ENCODE data around the gene PFN1. TPM values are rescaled to one million over a fixed set of nuclear protein-coding genes. Genes with fewer than 3 reads are reported as not detected.
A peak's percentile ranks its signal among the peaks of the same experiment; 100 is the strongest.
"Not testable (repeated sequence)": the region's sequence is repeated elsewhere in the genome, so short reads cannot be mapped to it uniquely, and the experiment has no call there.

Gene PFN1
- total and polyA plus RNA-seq, 9 of the 15 experiments (the other 6 are each of a cell fraction or from before 2014, with no cell fraction given) = 60.5 to 1,479 (median 456) TPM

DNA sequence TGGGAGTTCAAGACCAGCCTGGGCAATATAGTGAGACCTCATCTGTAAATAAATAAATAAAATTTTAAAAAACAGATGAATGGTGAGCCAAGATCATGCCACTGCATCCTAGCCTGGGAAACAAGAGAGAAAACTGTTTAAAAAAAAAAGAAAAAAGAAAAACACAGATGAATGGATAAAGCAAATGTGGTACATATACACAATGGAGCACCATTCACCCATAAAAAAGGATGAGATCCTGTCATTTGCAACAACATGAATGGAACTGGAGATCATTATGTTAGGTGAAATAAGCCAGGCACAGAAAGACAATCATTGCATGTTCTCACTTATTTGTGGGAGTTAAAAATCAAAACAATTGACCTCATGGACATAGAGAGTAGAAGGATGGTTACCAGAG, 41.7 kb downstream of the PFN1 start:
- H3K27ac ChIP-seq (ENCODE audit: extremely low read depth, low read depth, low read length); H2AFZ ChIP-seq (ENCODE audit: low read depth, low read length); H3K4me3 ChIP-seq; H3K27me3 ChIP-seq (ENCODE audit: control insufficient read depth in 2 of 2, insufficient read depth in 2 of 2, low read length in 2 of 2); BruUV-seq (replicated peaks); ATAC-seq; H3K9me1 ChIP-seq (ENCODE audit: control insufficient read depth, insufficient read depth, low read length); H4K20me1 ChIP-seq (replicated peaks; ENCODE audit: control insufficient read depth, insufficient read depth, low read length); H3K9me3 ChIP-seq (replicated peaks; ENCODE audit: control insufficient read depth, insufficient read depth, low read depth, low read length); CTCF ChIA-PET (ENCODE audit: low intra/inter-chr PET ratio); H3K79me2 ChIP-seq (ENCODE audit: control insufficient read depth, insufficient read depth, low read length); POLR2A ChIA-PET; H3K36me3 ChIP-seq (ENCODE audit: control insufficient read depth, insufficient read depth, low read length); in situ Hi-C loops (cut with MboI); H3K4me2 ChIP-seq (ENCODE audit: insufficient read depth, low read length); FAIRE-seq; DNase-seq (ENCODE audit: extremely low read depth in 1 of 4, low spot score in 3 of 4); H3K9ac ChIP-seq (ENCODE audit: insufficient read depth in 1 of 2, low read depth in 2 of 2, low read length in 2 of 2): not testable (repeated sequence)
- intact Hi-C loops (cut with micrococcal nuclease) = loop anchor here (10.0 kb wide), 1 partner anchor 58 kb away; the partner anchor contains the start of gene SPAG7
- peaks cover 17 to 29% of the 10 kb centered on the region in 2 experiments for H3K4me1 ChIP-seq (replicated peaks in 1 of 2; ENCODE audit: control insufficient read depth in 2 of 2, insufficient read depth in 2 of 2, low read length in 2 of 2)

DNA sequence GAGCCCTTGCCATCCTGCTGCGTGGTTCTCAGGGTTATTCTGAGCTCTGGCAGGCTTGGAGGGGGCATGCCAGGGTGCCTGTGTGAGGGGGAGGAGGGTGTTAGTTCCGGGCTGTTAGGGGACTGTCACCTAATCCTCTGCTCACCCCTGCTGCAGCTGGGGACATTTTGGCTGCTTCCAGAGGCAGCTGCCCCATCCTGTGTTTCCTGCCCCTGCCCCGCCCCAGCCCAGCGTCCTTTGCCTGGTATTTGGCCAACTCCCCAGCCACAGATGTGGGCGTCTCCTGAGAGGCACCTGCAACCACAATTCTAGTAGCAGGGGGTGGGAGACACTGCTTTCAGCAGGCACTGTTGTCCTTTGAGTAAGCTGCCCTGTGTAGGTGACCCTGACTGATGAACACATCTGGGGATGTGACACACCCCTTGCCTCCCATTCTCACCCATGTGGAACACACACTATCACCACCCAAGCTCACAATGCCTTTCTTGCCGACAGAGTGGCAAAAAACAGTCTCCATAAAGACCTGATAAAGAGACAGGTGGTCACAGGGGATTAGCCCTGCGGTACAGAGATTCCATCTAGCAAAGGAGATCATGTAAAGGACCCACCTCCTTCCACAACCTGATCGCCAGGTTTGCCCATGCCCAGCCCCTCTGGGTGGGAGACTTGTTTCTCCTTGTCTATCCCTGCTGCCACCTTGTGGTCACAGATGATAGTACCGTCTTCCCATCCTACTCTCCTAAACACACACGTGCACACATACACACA, 45.1 kb downstream of the PFN1 start, which contains the start of gene CHRNE:
TSS of gene CHRNE (minus strand) at position 48 of the 768 bp plus-strand sequence. CDS start at position 13, 35 bp downstream.
- peak; percentile 82 for FAIRE-seq
- in situ Hi-C loops (cut with MboI) (no loop called here), intact Hi-C loops (cut with micrococcal nuclease) (loop anchor here (10.0 kb wide), 1 partner anchor 62 kb away; the partner anchor contains the start of gene SPAG7)
- no peak within 1 kb of the TSS for H3K4me3 ChIP-seq
- peak within 1 kb of the TSS; percentile 70 for H2AFZ ChIP-seq (ENCODE audit: low read depth, low read length)
- POLR2A ChIA-PET = interaction anchor here (0.9 kb wide), 2 partner anchors 96 to 141 kb away, joined by 3 read pairs; partner anchors contain the start of gene PLD2
- ATAC-seq = peak; percentile 88
- H3K4me2 ChIP-seq (ENCODE audit: insufficient read depth, low read length) = peak within 1 kb of the TSS; percentile 29; the same call in 1 of the 2 replicates
- peak within 1 kb of the TSS in 1 of 2 experiments; percentile 43; a peak in 2 of 4 replicates for H3K9ac ChIP-seq (ENCODE audit: insufficient read depth in 1 of 2, low read depth in 2 of 2, low read length in 2 of 2)
- peak; percentile 43 to 79 (median 64) for DNase-seq (ENCODE audit: extremely low read depth in 1 of 4, low spot score in 3 of 4)
- H3K4me1 ChIP-seq (replicated peaks in 1 of 2; ENCODE audit: control insufficient read depth in 2 of 2, insufficient read depth in 2 of 2, low read length in 2 of 2) = peaks cover 14 to 26% of the 10 kb centered on the region in 2 experiments
- peak within 1 kb of the TSS; percentile 30; the same call in 2 of the 3 replicates for H3K27ac ChIP-seq (ENCODE audit: extremely low read depth, low read depth, low read length)
- H3K9me3 ChIP-seq (replicated peaks; ENCODE audit: control insufficient read depth, insufficient read depth, low read depth, low read length) = no peaks in the 10 kb centered on the region
- H3K79me2 ChIP-seq (ENCODE audit: control insufficient read depth, insufficient read depth, low read length) = no peaks in the 10 kb centered on the region
- BruUV-seq (replicated peaks) = no TSS peak
- 12% methylated on average over 9 of the region's 10 CpGs for WGBS (ENCODE audit: insufficient coverage, low coverage, missing lambda C conversion rate)
- CTCF ChIA-PET (ENCODE audit: low intra/inter-chr PET ratio) = interaction anchor here (0.6 to 1.3 kb wide), 3 partner anchors 21 to 159 kb away, joined by 3 to 5 read pairs (median 3); no protein-coding TSS in a partner anchor
- no peaks in the 10 kb centered on the region for H3K36me3 ChIP-seq (ENCODE audit: control insufficient read depth, insufficient read depth, low read length)
- peaks cover 2% of the 10 kb centered on the region for H3K9me1 ChIP-seq (ENCODE audit: control insufficient read depth, insufficient read depth, low read length)
- H4K20me1 ChIP-seq (replicated peaks; ENCODE audit: control insufficient read depth, insufficient read depth, low read length) = no peaks in the 10 kb centered on the region
- H3K27me3 ChIP-seq (ENCODE audit: control insufficient read depth in 2 of 2, insufficient read depth in 2 of 2, low read length in 2 of 2) = no peaks in the 10 kb centered on the region; a peak in 1 of 5 replicates
- peak; percentile 27; the same call in 1 of the 2 replicates for TF ChIP-seq CREM (IDR thresholded peaks at IDR 0.05; ENCODE audit: low read depth)
- TF ChIP-seq FOXM1 (IDR thresholded peaks at IDR 0.05; ENCODE audit: low read depth) = no peak
- TF ChIP-seq FOXM1 (CRISPR knock-in tag; IDR thresholded peaks at IDR 0.05; ENCODE audit: low read depth) = no peak
- TF ChIP-seq, protein P1, sequence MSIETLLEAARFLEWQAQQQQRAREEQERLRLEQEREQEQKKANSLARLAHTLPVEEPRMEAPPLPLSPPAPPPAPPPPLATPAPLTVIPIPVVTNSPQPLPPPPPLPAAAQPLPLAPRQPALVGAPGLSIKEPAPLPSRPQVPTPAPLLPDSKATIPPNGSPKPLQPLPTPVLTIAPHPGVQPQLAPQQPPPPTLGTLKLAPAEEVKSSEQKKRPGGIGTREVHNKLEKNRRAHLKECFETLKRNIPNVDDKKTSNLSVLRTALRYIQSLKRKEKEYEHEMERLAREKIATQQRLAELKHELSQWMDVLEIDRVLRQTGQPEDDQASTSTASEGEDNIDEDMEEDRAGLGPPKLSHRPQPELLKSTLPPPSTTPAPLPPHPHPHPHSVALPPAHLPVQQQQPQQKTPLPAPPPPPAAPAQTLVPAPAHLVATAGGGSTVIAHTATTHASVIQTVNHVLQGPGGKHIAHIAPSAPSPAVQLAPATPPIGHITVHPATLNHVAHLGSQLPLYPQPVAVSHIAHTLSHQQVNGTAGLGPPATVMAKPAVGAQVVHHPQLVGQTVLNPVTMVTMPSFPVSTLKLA (conservative IDR thresholded peaks at IDR 0.05) = peak; percentile 42 to 46; a peak in 3 of 4 replicates
- TF ChIP-seq ZBTB7A (IDR thresholded peaks at IDR 0.05; ENCODE audit: borderline replicate concordance, control insufficient read depth, low read depth, low read length) = peak; percentile 55; the same call in 1 of the 2 replicates
- TF ChIP-seq, protein P2, sequence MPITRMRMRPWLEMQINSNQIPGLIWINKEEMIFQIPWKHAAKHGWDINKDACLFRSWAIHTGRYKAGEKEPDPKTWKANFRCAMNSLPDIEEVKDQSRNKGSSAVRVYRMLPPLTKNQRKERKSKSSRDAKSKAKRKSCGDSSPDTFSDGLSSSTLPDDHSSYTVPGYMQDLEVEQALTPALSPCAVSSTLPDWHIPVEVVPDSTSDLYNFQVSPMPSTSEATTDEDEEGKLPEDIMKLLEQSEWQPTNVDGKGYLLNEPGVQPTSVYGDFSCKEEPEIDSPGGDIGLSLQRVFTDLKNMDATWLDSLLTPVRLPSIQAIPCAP (CRISPR knock-in tag; IDR thresholded peaks at IDR 0.05; ENCODE audit: borderline replicate concordance) = no peak
- TF ChIP-seq PHF20 (IDR thresholded peaks at IDR 0.05; ENCODE audit: partially characterized antibody) = no peak
- peak; percentile 25; the same call in 1 of the 2 replicates for TF ChIP-seq CC2D1A (IDR thresholded peaks at IDR 0.05)
